HCT116 (cell line): ENCODE measurements around the gene DOCK4. TPM values are rescaled to one million over a fixed set of nuclear protein-coding genes. Genes with fewer than 3 reads are reported as not detected.

Source experiments
- ATAC-seq: fragments of 200-7000 bp; cut with Tn5 transposase; 2 replicates; pipeline ENCODE4 v1.9.1; 2020; ENCODE audit warnings: mild to moderate bottlenecking, moderate library complexity
- BruUV-seq: library from RNA; stranded (reverse); fragments of 400-500 nt; replicated peaks from 2 replicates; lab custom pipeline; 2021; lab: Mats Ljungman, UMichigan
- CTCF ChIA-PET: fragments of 300-600 bp; sonication (Branson Sonifier 250); formaldehyde crosslinking; loops from one replicate; lab custom pipeline; 2021; ENCODE audit warnings: antibody characterized with exemption; lab: Charles Lee
- POLR2A ChIA-PET: fragments of 300-600, 350-600 bp; sonication (Branson Sonifier 250); formaldehyde crosslinking; loops from one replicate; lab custom pipeline; 2021; ENCODE audit warnings: antibody characterized with exemption; lab: Charles Lee
- RAD21 ChIA-PET, 2 experiments: fragments of 300-600 bp; sonication (Branson Sonifier 250); formaldehyde crosslinking; loops; one replicate each; lab custom pipeline; 2023; ENCODE audit warnings: low total read pairs in 2 of 2; ENCODE audit not compliant: uncharacterized antibody in 2 of 2, unreplicated experiment in 2 of 2, low non-redundant PET in 1 of 2; lab: Charles Lee
- DNase-seq: peaks from one replicate; pipeline ENCODE4 v3.0.0-alpha.2; 2010; ENCODE audit warnings: low read depth, low spot score
- H2AFZ ChIP-seq: fragments of 200-600 bp; shearing (Covaris generic), sonication (generic); 2 replicates; pipeline ENCODE4 v1.6.1; 2017; ENCODE audit warnings: low read depth, mixed run types, mixed read lengths, antibody characterized with exemption, low read length; ENCODE audit not compliant: poor library complexity, severe bottlenecking
- H3K27ac ChIP-seq: 2 replicates; pipeline ENCODE4 v1.5.1; 2012; ENCODE audit warnings: low read depth, low read length
- H3K27me3 ChIP-seq: fragments of 200-600 bp; sonication (generic); 2 replicates; pipeline ENCODE4 v1.6.1; 2016; ENCODE audit warnings: mixed run types, low read length, mixed read lengths; ENCODE audit not compliant: insufficient read depth
- H3K36me3 ChIP-seq, 2 experiments: fragments of 200-500 bp in 1 of 2; fragments of 200-600 bp in 1 of 2; sonication (Bioruptor generic) in 1 of 2; sonication (generic) in 1 of 2; 2 replicates each; pipeline versions ENCODE4 v1.5.1 to v1.6.1; 2014 to 2016; ENCODE audit warnings: low read length in 2 of 2, inconsistent platforms in 1 of 2, mixed read lengths in 1 of 2, mixed run types in 1 of 2; ENCODE audit not compliant: insufficient read depth in 2 of 2, control insufficient read depth in 1 of 2
- H3K4me1 ChIP-seq, 2 experiments: fragments of 200-600 bp in 1 of 2; sonication (generic) in 1 of 2; 2 replicates each; pipeline versions ENCODE4 v1.5.1 to v1.6.1; 2012 to 2017; ENCODE audit warnings: low read length in 2 of 2, inconsistent platforms in 1 of 2, mild to moderate bottlenecking in 1 of 2, mixed read lengths in 1 of 2, mixed run types in 1 of 2, moderate library complexity in 1 of 2; ENCODE audit not compliant: insufficient read depth in 2 of 2, control insufficient read depth in 1 of 2
- H3K4me2 ChIP-seq: fragments of 200-600 bp; sonication (generic); 2 replicates; pipeline ENCODE4 v1.6.1; 2017; ENCODE audit warnings: mixed run types, low read length, mixed read lengths
- H3K4me3 ChIP-seq, 2 experiments: fragments of 200-600 bp in 1 of 2; sonication (generic) in 1 of 2; replicated peaks in 1 of 2; 2 replicates each; pipeline ENCODE4 v1.5.1; 2011 to 2016; ENCODE audit warnings: low read length in 2 of 2, control low read depth in 1 of 2, low read depth in 1 of 2, mild to moderate bottlenecking in 1 of 2, mixed read lengths in 1 of 2, mixed run types in 1 of 2
- H3K79me2 ChIP-seq: fragments of 200-600 bp; sonication (generic); 2 replicates; pipeline ENCODE4 v1.6.1; 2017; ENCODE audit warnings: mild to moderate bottlenecking, mixed run types, low read length, moderate library complexity, mixed read lengths; ENCODE audit not compliant: insufficient read depth
- H3K9ac ChIP-seq: fragments of 200-600 bp; sonication (generic); 2 replicates; pipeline ENCODE4 v1.6.1; 2016; ENCODE audit warnings: low read length, mixed read lengths
- H3K9me2 ChIP-seq: fragments of 200-600 bp; sonication (generic), shearing (Covaris generic); 2 replicates; pipeline ENCODE4 v1.6.1; 2017; ENCODE audit warnings: mixed run types, mild to moderate bottlenecking, moderate library complexity; ENCODE audit not compliant: insufficient read depth
- H3K9me3 ChIP-seq, 2 experiments: fragments of 200-500 bp in 1 of 2; fragments of 200-600 bp in 1 of 2; sonication (Bioruptor generic) in 1 of 2; sonication (generic) in 1 of 2; 2 replicates each; pipeline ENCODE4 v1.6.1; 2014 to 2017; ENCODE audit warnings: low read length in 2 of 2, mixed read lengths in 2 of 2, inconsistent platforms in 1 of 2, low read depth in 1 of 2, mild to moderate bottlenecking in 1 of 2, mixed run types in 1 of 2, moderate library complexity in 1 of 2; ENCODE audit not compliant: control insufficient read depth in 1 of 2, insufficient read depth in 1 of 2
- H4K20me1 ChIP-seq: fragments of 200-600 bp; sonication (generic), shearing (Covaris generic); 2 replicates; pipeline ENCODE4 v1.6.1; 2017; ENCODE audit warnings: mixed run types, mild to moderate bottlenecking, moderate library complexity; ENCODE audit not compliant: insufficient read depth
- CBX3 ChIP-seq: IDR thresholded peaks from 2 replicates; pipeline ENCODE4 v1.6.1; 2012; ENCODE audit warnings: low read depth
- CEBPB ChIP-seq: IDR thresholded peaks from 2 replicates; pipeline ENCODE4 v1.6.1; 2012; ENCODE audit warnings: low read depth
- EGR1 ChIP-seq: IDR thresholded peaks from 2 replicates; pipeline ENCODE4 v1.6.1; 2012; ENCODE audit warnings: low read depth
- ELF1 ChIP-seq: IDR thresholded peaks from 2 replicates; pipeline ENCODE4 v1.6.1; 2012; ENCODE audit warnings: low read depth, borderline replicate concordance
- EZH2 ChIP-seq: fragments of 200-600 bp; sonication (generic); IDR thresholded peaks from 2 replicates; pipeline ENCODE4 v1.6.1; 2017; ENCODE audit warnings: antibody characterized with exemption, mixed run types
- EZH2phosphoT487 ChIP-seq: fragments of 200-600 bp; IDR thresholded peaks from 2 replicates; pipeline ENCODE4 v1.6.1; 2018; ENCODE audit warnings: antibody characterized with exemption, borderline replicate concordance
- FOSL1 ChIP-seq: IDR thresholded peaks from 2 replicates; pipeline ENCODE4 v1.6.1; 2012; ENCODE audit warnings: low read depth
- JUND ChIP-seq: IDR thresholded peaks from 2 replicates; pipeline ENCODE4 v1.6.1; 2012
- POLR2A ChIP-seq: IDR thresholded peaks from 2 replicates; pipeline ENCODE4 v1.7.0; 2011; ENCODE audit warnings: borderline replicate concordance; ENCODE audit not compliant: insufficient read depth, insufficient read length; ENCODE audit errors: extremely low read depth
- POLR2AphosphoS5 ChIP-seq: IDR thresholded peaks from 2 replicates; pipeline ENCODE4 v1.6.1; 2011; ENCODE audit warnings: mild to moderate bottlenecking, low read depth, low read length, moderate library complexity
- RAD21 ChIP-seq: IDR thresholded peaks from 2 replicates; pipeline ENCODE4 v1.6.1; 2012; ENCODE audit warnings: low read depth, mild to moderate bottlenecking
- SP1 ChIP-seq: IDR thresholded peaks from 2 replicates; pipeline ENCODE4 v1.6.1; 2012; ENCODE audit warnings: low read depth
- SRF ChIP-seq: IDR thresholded peaks from 2 replicates; pipeline ENCODE4 v1.6.1; 2012; ENCODE audit warnings: low read depth
- TCF7L2 ChIP-seq: IDR thresholded peaks from 2 replicates; pipeline ENCODE4 v1.7.0; 2011; ENCODE audit warnings: borderline replicate concordance, inconsistent platforms; ENCODE audit not compliant: insufficient read depth, insufficient read length; ENCODE audit errors: extremely low read depth
- YY1 ChIP-seq: IDR thresholded peaks from 2 replicates; pipeline ENCODE4 v1.6.1; 2011; ENCODE audit warnings: low read length, low read depth, moderate library complexity, mild to moderate bottlenecking; ENCODE audit not compliant: insufficient replicate concordance; ENCODE audit errors: extremely low read depth
- ZFX ChIP-seq: fragments of 450-650 bp; IDR thresholded peaks from 2 replicates; pipeline ENCODE4 v1.6.1; 2017
- ZNF274 ChIP-seq: fragments of 200-500 bp; sonication (Bioruptor generic); IDR thresholded peaks from 2 replicates; pipeline ENCODE4 v1.6.1; 2014; ENCODE audit warnings: mild to moderate bottlenecking, low read depth, low read length, inconsistent platforms
- intact Hi-C: fragments of 100-400 bp; cut with micrococcal nuclease; formaldehyde crosslinking; loops from 2 replicates; pipeline ENCODE4 v1.10.0; 2022
- total RNA-seq: library from RNA; stranded (reverse); gene quantifications from one replicate; pipeline ENCODE4 v1.2.1, GENCODE V29; 2021; ENCODE audit not compliant: unreplicated experiment
- TF ChIP-seq, protein P1 (sequence below): IDR thresholded peaks from 2 replicates; pipeline ENCODE4 v1.6.1; 2012; ENCODE audit warnings: low read depth

Gene DOCK4
- total RNA-seq, 1 experiment from 2014 or later = 2.2 TPM

DNA sequence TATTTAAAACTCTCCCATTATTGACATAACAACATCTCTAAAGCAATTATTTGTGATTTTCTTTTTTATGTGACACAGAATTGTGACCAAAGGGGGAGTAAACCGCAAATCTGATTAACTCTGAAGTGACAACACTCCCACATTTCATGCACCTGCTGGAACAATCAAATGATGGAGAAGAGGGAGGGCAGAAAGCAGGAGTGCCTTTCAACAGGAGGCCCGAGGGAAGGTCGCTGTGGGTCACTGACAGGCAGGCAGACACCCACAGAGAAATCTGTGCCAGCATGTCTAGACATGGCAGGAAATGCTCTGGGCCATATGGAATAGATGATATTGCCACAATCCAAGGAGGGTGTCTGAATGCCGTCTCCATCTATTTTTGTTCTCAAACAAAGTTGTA lies 247.3 kb downstream of the DOCK4 start (continued):
- no peak for TF ChIP-seq POLR2AphosphoS5
- TF ChIP-seq POLR2A = no peak
- no peak for TF ChIP-seq ELF1
- no peak for TF ChIP-seq CEBPB
- TF ChIP-seq SP1 = no peak
- TF ChIP-seq RAD21 = no peak
- no peak for TF ChIP-seq EGR1

DNA sequence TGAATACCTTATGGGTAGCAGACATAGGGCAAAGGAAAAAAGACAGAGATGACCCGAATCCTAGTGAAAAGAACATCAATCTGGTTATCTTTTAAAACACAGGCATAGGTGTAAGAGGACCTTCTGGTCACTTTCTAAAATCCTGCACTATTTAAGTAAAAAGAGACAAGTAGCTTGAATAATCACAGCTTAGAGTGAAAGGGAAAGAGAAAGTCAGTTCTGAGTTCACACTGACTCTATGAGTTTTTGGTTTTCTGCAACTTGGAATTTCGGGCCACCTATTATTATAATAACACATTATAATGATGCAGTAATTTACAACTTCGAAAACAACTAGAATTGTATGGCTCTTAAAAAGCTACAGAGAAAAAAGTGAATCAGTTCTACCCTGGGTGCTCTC lies 247.8 kb downstream of the DOCK4 start:
- Histone ChIP-seq H3K9me3 (no peaks in the 10 kb centered on the region), H3K79me2 (no peaks in the 10 kb centered on the region), H3K36me3 (no peaks in the 10 kb centered on the region), H3K4me3 (no peak overlapping the region), H3K9ac (no peak overlapping the region), H4K20me1 (no peaks in the 10 kb centered on the region), H3K4me2 (no peak overlapping the region), H2AFZ (no peak overlapping the region), H3K27ac (no peak overlapping the region), H3K9me2 (no peaks in the 10 kb centered on the region), H3K27me3 (no peaks in the 10 kb centered on the region), H3K4me1 (no peaks in the 10 kb centered on the region)
- DNase-seq (no peak), ATAC-seq (no peak)
- RAD21 ChIA-PET = no interaction called here
- POLR2A ChIA-PET = no interaction called here
- CTCF ChIA-PET = no interaction called here
- intact Hi-C loops = no loop called here
- no peak for TF ChIP-seq RAD21
- no peak for TF ChIP-seq EGR1
- no peak for TF ChIP-seq TCF7L2
- TF ChIP-seq YY1 = no peak
- TF ChIP-seq SP1 = no peak
- no TSS peak for BruUV-seq

DNA sequence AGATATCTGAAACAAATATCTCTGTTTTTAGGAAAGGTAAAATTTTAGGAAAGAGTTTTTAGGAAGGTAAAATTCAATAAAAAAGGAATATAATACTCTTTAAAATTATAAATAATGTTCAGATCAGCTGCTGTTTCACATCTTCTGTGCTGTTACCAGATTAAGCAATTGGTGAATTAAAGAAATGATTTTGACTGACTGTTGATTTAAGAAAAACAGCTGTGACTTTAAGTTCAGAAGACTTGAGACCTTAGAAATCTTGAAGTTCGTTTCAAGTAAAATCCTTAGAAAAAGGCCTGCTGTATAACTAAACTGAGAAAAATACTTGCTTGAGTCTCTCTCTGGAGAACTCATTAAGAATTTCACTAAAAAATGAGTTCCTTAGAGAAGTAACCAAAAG lies 250.6 kb downstream of the DOCK4 start:
- ChIA-PET RAD21 (no interaction called here), CTCF (no interaction called here), POLR2A (no interaction called here)
- H3K36me3 ChIP-seq = no peaks in the 10 kb centered on the region
- no peaks in the 10 kb centered on the region for H4K20me1 ChIP-seq
- no peaks in the 10 kb centered on the region for H3K79me2 ChIP-seq
- H3K4me2 ChIP-seq = no peak overlapping the region
- no peak overlapping the region for H3K9ac ChIP-seq
- H2AFZ ChIP-seq = no peak overlapping the region
- no peaks in the 10 kb centered on the region for H3K4me1 ChIP-seq
- DNase-seq (no peak), ATAC-seq (no peak)
- no peaks in the 10 kb centered on the region for H3K27me3 ChIP-seq
- H3K9me2 ChIP-seq = no peaks in the 10 kb centered on the region
- H3K27ac ChIP-seq = no peak overlapping the region
- intact Hi-C loops = no loop called here
- no peaks in the 10 kb centered on the region for H3K9me3 ChIP-seq
- TF ChIP-seq SRF = no peak
- no peak for TF ChIP-seq TCF7L2
- no peak for TF ChIP-seq SP1
- no peak for TF ChIP-seq EZH2
- TF ChIP-seq, protein P1, sequence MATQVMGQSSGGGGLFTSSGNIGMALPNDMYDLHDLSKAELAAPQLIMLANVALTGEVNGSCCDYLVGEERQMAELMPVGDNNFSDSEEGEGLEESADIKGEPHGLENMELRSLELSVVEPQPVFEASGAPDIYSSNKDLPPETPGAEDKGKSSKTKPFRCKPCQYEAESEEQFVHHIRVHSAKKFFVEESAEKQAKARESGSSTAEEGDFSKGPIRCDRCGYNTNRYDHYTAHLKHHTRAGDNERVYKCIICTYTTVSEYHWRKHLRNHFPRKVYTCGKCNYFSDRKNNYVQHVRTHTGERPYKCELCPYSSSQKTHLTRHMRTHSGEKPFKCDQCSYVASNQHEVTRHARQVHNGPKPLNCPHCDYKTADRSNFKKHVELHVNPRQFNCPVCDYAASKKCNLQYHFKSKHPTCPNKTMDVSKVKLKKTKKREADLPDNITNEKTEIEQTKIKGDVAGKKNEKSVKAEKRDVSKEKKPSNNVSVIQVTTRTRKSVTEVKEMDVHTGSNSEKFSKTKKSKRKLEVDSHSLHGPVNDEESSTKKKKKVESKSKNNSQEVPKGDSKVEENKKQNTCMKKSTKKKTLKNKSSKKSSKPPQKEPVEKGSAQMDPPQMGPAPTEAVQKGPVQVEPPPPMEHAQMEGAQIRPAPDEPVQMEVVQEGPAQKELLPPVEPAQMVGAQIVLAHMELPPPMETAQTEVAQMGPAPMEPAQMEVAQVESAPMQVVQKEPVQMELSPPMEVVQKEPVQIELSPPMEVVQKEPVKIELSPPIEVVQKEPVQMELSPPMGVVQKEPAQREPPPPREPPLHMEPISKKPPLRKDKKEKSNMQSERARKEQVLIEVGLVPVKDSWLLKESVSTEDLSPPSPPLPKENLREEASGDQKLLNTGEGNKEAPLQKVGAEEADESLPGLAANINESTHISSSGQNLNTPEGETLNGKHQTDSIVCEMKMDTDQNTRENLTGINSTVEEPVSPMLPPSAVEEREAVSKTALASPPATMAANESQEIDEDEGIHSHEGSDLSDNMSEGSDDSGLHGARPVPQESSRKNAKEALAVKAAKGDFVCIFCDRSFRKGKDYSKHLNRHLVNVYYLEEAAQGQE = no peak
- no peak for TF ChIP-seq CEBPB
- no peak for TF ChIP-seq ZNF274
- no peak for TF ChIP-seq FOSL1
- no peak for TF ChIP-seq CBX3
- TF ChIP-seq EZH2phosphoT487 = no peak
- TF ChIP-seq JUND = no peak
- TF ChIP-seq ZFX = no peak
- no peak overlapping the region for H3K4me3 ChIP-seq
- BruUV-seq = no TSS peak
